CD14-positive monocyte (primary cell): ENCODE results near the gene ME3. TPM values are rescaled to one million over a fixed set of nuclear protein-coding genes. Genes with fewer than 3 reads are reported as not detected.

Experiments used
- DNase-seq, 3 donors: peaks; one replicate each; pipeline ENCODE4 v3.0.0-alpha.2; 2011 to 2022
- H2AFZ ChIP-seq: 2 replicates; pipeline ENCODE4 v1.6.0; 2012; ENCODE audit warnings: mild to moderate bottlenecking, low read depth, low read length, inconsistent platforms; ENCODE audit not compliant: insufficient read depth, poor library complexity, severe bottlenecking
- H3K27ac ChIP-seq, 2 donors: 1 replicate in 1 of 2; 2 replicates in 1 of 2; pipeline ENCODE4 v1.5.1; 2012 to 2013; ENCODE audit warnings: low read length in 2 of 2, control low read depth in 1 of 2, inconsistent platforms in 1 of 2, low read depth in 1 of 2, mild to moderate bottlenecking in 1 of 2
- H3K27me3 ChIP-seq, 2 donors: one replicate each; pipeline versions ENCODE4 v1.6.0 to v1.6.1; 2011 to 2013; ENCODE audit warnings: low read length in 2 of 2; ENCODE audit not compliant: control insufficient read depth in 2 of 2, insufficient read depth in 2 of 2
- H3K36me3 ChIP-seq, 2 donors: replicated peaks in 1 of 2; 1 replicate in 1 of 2; 2 replicates in 1 of 2; pipeline versions ENCODE4 v1.5.1 to v1.6.1; 2012 to 2013; ENCODE audit warnings: low read length in 2 of 2, control low read depth in 1 of 2, inconsistent platforms in 1 of 2, mild to moderate bottlenecking in 1 of 2; ENCODE audit not compliant: insufficient read depth in 2 of 2, control insufficient read depth in 1 of 2
- H3K4me1 ChIP-seq, 2 donors: 1 replicate in 1 of 2; 2 replicates in 1 of 2; pipeline versions ENCODE4 v1.5.1 to v1.6.1; 2012 to 2013; ENCODE audit warnings: low read length in 2 of 2, control low read depth in 1 of 2, inconsistent platforms in 1 of 2, mild to moderate bottlenecking in 1 of 2, moderate library complexity in 1 of 2; ENCODE audit not compliant: insufficient read depth in 2 of 2, control insufficient read depth in 1 of 2
- H3K4me2 ChIP-seq: replicated peaks from 2 replicates; pipeline ENCODE3; 2012; ENCODE audit warnings: low read length, moderate library complexity, mild to moderate bottlenecking; ENCODE audit not compliant: poor library complexity, severe bottlenecking; ENCODE audit errors: extremely low read depth
- H3K4me3 ChIP-seq, 3 experiments: fragments of 200-600 bp in 1 of 3; sonication (generic) in 1 of 3; replicated peaks in 1 of 3; 1 replicate in 2 of 3; 2 replicates in 1 of 3; pipeline ENCODE4 v1.5.1; 2011 to 2013; ENCODE audit warnings: low read length in 3 of 3, mild to moderate bottlenecking in 3 of 3, control low read depth in 2 of 3, low read depth in 2 of 3, inconsistent platforms in 1 of 3, moderate library complexity in 1 of 3
- H3K79me2 ChIP-seq: 2 replicates; pipeline ENCODE4 v1.6.0; 2012; ENCODE audit warnings: mild to moderate bottlenecking, control low read depth, inconsistent platforms, low read length, moderate library complexity; ENCODE audit not compliant: insufficient read depth
- H3K9ac ChIP-seq: 2 replicates; pipeline ENCODE4 v1.6.0; 2017; ENCODE audit warnings: low read length, mild to moderate bottlenecking; ENCODE audit not compliant: insufficient read depth, poor library complexity, severe bottlenecking
- H3K9me3 ChIP-seq, 2 donors: replicated peaks in 1 of 2; 1 replicate in 1 of 2; 2 replicates in 1 of 2; pipeline versions ENCODE4 v1.5.1 to v1.6.1; 2012 to 2013; ENCODE audit warnings: low read length in 2 of 2, control low read depth in 1 of 2; ENCODE audit not compliant: control insufficient read depth in 1 of 2, insufficient read depth in 1 of 2
- H4K20me1 ChIP-seq: 2 replicates; pipeline ENCODE4 v1.6.0; 2012; ENCODE audit warnings: mild to moderate bottlenecking, low read length, control low read depth, moderate library complexity; ENCODE audit not compliant: insufficient read depth
- H3K27ac Mint-ChIP-seq, 7 donors: one replicate each; pipeline ENCODE4 v1.8.0; 2020; ENCODE audit warnings: mild to moderate bottlenecking in 7 of 7, mixed read lengths in 7 of 7, moderate library complexity in 6 of 7, inconsistent platforms in 2 of 7
- H3K27me3 Mint-ChIP-seq, 3 donors: one replicate each; pipeline ENCODE4 v1.8.0; 2021 to 2022; ENCODE audit warnings: low read depth in 3 of 3, mild to moderate bottlenecking in 3 of 3, mixed read lengths in 3 of 3, moderate library complexity in 3 of 3, inconsistent platforms in 1 of 3
- H3K36me3 Mint-ChIP-seq, 2 donors: one replicate each; pipeline ENCODE4 v1.8.0; 2020; ENCODE audit warnings: mixed read lengths in 2 of 2, inconsistent platforms in 1 of 2, mild to moderate bottlenecking in 1 of 2
- H3K4me1 Mint-ChIP-seq: one replicate; pipeline ENCODE4 v1.8.0; 2020; ENCODE audit warnings: mild to moderate bottlenecking, mixed read lengths
- H3K4me3 Mint-ChIP-seq, 2 donors: one replicate each; pipeline ENCODE4 v1.8.0; 2020; ENCODE audit warnings: mild to moderate bottlenecking in 2 of 2, mixed read lengths in 2 of 2, moderate library complexity in 1 of 2
- H3K9me3 Mint-ChIP-seq, 7 donors: one replicate each; pipeline ENCODE4 v1.8.0; 2020 to 2022; ENCODE audit warnings: mixed read lengths in 7 of 7, mild to moderate bottlenecking in 6 of 7, moderate library complexity in 6 of 7, inconsistent platforms in 2 of 7
- WGBS: methylation state at CpG from one replicate; pipeline ENCODE4 v1.1.5; 2013; ENCODE audit warnings: missing lambda C conversion rate; ENCODE audit not compliant: insufficient coverage; 5-methylcytosine and 5-hydroxymethylcytosine counted together
- intact Hi-C, 2 donors: fragments of 100-400 bp; cut with micrococcal nuclease; formaldehyde crosslinking; loops; one replicate each; pipeline versions ENCODE4 v1.15.0 to v1.15.1; 2023
- polyA plus RNA-seq, 3 donors: library from polyadenylated mRNA; depleted of rRNA in 1 of 3; unstranded in 2 of 3; stranded (reverse) in 1 of 3; fragments of 300-500 nt in 2 of 3; fragments of >200 nt in 1 of 3; fragmentation: Illumina TruSeq in 2 of 3; gene quantifications; 1 replicate in 2 of 3; 2 replicates in 1 of 3; pipeline ENCODE4 v1.2.3, GENCODE V29; 2012 to 2021
- TF ChIP-seq, protein P1 (sequence below): fragments of 200-600 bp; IDR thresholded peaks from one replicate; pipeline ENCODE4 v1.8.0; 2022; ENCODE audit warnings: antibody characterized with exemption, mild to moderate bottlenecking

The ME3 gene
- polyA plus RNA-seq, 3 donors: 0.31 to 3.0 (median 0.42) TPM

DNA sequence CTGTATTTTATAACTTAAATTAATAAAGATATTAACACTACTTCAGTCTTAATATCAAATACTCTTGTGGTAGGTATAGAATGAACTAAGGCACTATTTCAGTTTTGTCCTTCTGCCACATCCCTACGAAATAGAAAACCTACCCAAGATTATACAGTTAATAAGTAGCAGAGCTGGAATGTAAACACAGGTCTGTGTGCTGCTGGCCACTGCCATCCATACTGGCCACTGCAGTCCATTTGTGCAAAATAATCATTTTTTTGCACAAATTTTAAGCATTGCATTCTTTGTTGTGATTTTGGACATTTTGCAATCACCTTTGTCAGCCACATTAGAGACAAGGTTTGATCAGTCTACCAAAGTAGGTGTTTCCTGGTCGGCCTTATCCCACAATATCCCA lies 91.9 kb downstream of the ME3 start:
- no peaks in the 10 kb centered on the region for H3K9me3 ChIP-seq
- H3K79me2 ChIP-seq: no peaks in the 10 kb centered on the region
- peaks cover 0 to 2% (median 1%) of the 10 kb centered on the region in 3 donors for H3K27me3 Mint-ChIP-seq
- no peak overlapping the region for H3K4me2 ChIP-seq
- no peaks in the 10 kb centered on the region for H3K4me1 ChIP-seq
- H3K27ac Mint-ChIP-seq: no peak overlapping the region
- no peak overlapping the region for H2AFZ ChIP-seq
- H3K27ac ChIP-seq: no peak overlapping the region
- TF ChIP-seq, protein P1, sequence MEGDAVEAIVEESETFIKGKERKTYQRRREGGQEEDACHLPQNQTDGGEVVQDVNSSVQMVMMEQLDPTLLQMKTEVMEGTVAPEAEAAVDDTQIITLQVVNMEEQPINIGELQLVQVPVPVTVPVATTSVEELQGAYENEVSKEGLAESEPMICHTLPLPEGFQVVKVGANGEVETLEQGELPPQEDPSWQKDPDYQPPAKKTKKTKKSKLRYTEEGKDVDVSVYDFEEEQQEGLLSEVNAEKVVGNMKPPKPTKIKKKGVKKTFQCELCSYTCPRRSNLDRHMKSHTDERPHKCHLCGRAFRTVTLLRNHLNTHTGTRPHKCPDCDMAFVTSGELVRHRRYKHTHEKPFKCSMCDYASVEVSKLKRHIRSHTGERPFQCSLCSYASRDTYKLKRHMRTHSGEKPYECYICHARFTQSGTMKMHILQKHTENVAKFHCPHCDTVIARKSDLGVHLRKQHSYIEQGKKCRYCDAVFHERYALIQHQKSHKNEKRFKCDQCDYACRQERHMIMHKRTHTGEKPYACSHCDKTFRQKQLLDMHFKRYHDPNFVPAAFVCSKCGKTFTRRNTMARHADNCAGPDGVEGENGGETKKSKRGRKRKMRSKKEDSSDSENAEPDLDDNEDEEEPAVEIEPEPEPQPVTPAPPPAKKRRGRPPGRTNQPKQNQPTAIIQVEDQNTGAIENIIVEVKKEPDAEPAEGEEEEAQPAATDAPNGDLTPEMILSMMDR: no peak
- intact Hi-C loops: no loop called here
- DNase-seq: no peak
- H3K27me3 ChIP-seq: no peaks in the 10 kb centered on the region
- no peaks in the 10 kb centered on the region for H3K36me3 ChIP-seq
- H3K4me3 ChIP-seq: no peak overlapping the region
- no CpG with 5 or more reads among the region's 2 CpGs for WGBS
- H3K9me3 Mint-ChIP-seq: no peaks in the 10 kb centered on the region
- no peaks in the 10 kb centered on the region for H3K4me1 Mint-ChIP-seq
- no peak overlapping the region for H3K9ac ChIP-seq
- H3K4me3 Mint-ChIP-seq: no peak overlapping the region
- no peaks in the 10 kb centered on the region for H4K20me1 ChIP-seq
- no peaks in the 10 kb centered on the region for H3K36me3 Mint-ChIP-seq

DNA sequence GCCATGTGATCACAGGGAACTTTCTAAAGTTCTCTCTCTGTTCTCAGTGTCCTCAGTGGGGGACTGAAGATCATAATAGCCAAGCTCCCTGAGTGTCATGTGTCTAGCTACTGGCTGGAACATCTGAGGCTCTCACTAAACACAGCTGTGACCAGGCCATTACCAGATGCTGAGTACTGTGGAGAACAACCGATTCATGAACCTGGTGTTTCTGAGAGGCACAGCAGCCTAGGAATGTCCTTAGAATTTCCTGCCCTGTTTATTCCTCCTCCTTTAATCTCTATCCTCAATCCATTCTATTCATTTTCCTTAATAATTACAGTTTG lies 93.0 kb downstream of the ME3 start:
- no peaks in the 10 kb centered on the region for H3K4me1 Mint-ChIP-seq
- Histone ChIP-seq H3K27ac (no peak overlapping the region), H3K4me1 (no peaks in the 10 kb centered on the region), H3K4me2 (no peak overlapping the region), H4K20me1 (no peaks in the 10 kb centered on the region), H2AFZ (no peak overlapping the region), H3K9me3 (no peaks in the 10 kb centered on the region), H3K4me3 (no peak overlapping the region), H3K79me2 (no peaks in the 10 kb centered on the region), H3K36me3 (no peaks in the 10 kb centered on the region), H3K27me3 (no peaks in the 10 kb centered on the region), H3K9ac (no peak overlapping the region)
- peaks cover 0 to 2% (median 1%) of the 10 kb centered on the region in 3 donors for H3K27me3 Mint-ChIP-seq
- H3K4me3 Mint-ChIP-seq: no peak overlapping the region
- no CpG with 5 or more reads among the region's 1 CpG for WGBS
- TF ChIP-seq, protein P1: no peak
- H3K9me3 Mint-ChIP-seq: no peaks in the 10 kb centered on the region
- intact Hi-C loops: no loop called here
- no peaks in the 10 kb centered on the region for H3K36me3 Mint-ChIP-seq
- DNase-seq: no peak
- H3K27ac Mint-ChIP-seq: no peak overlapping the region
